Ecto neural progenitor cell (in vitro differentiated cells): ENCODE results near the gene LOXL1.
A peak's percentile ranks its signal among the peaks of the same experiment; 100 is the strongest.
"Not testable (repeated sequence)": the region's sequence is repeated elsewhere in the genome, so short reads cannot be mapped to it uniquely, and the experiment has no call there.

Source experiments
- DNase-seq: peaks from one replicate; pipeline ENCODE4 v3.0.0-alpha.2; 2018; ENCODE audit warnings: low spot score

Gene LOXL1

DNA sequence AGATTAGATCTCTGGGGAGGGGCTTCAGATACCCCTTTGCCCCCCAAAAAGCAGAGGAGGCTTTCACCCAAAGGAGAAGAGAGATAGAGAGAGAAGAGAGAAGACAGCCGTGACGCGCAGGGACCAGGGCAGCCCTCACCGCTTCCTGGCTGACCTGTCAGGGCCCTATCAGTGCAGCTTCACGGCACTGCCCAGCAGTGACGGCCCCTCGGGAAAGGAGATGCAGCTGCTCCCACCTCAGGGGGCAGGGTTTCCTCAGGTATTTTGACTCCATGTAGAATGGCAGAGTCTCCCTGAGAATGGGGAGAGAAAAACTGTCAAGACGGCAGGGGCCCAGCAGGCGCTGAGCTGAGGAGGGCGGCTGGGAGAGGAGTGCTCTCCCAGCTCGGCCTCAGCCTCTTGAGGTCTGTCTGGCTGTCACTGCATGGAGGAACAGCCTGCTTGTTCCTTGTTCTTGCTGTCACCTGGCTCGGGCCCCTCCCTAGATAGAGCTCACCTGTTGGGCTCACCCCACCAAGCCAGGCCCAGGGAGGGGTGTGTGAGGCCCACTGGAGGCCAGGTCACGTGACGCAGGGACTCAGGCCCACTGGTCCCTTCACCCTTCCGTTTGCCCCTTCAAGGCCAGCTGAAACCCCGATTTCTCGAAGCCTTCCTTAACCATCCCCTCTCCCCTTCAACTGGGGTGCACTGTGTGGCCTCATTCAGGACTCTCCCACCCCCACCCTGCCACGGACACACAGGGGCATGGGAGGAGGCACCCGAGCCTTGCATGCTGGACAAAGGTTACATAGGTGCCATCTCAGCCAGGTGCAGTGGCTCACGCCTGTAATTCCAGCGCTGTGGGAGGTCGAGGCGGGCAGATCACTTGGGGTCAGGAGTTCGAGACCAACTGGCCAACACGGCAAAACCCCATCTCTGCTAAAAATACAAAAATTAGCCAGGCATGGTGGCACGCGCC is 28.2 kb downstream of the LOXL1 start:
- DNase-seq = no peak

DNA sequence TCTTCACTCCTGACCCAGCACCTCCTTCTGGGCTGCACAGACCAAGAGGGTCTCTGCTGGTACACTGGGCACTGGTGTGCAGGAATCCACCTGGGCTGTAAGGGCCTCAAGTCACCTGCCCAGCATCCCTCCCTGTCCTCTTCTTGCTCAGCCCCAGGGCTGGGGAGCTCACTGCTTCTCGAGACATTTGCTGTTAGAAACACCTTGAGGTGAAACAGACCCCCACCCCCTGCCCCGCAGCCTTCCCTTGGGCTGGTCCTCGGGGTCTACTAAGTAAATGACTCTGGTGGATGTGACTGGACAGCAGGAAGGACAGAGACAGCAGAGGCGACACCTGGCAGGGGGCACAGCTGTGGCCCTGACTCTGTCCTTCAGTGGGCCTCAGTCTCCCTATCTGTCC is 29.1 kb downstream of the LOXL1 start:
- no peak for DNase-seq

DNA sequence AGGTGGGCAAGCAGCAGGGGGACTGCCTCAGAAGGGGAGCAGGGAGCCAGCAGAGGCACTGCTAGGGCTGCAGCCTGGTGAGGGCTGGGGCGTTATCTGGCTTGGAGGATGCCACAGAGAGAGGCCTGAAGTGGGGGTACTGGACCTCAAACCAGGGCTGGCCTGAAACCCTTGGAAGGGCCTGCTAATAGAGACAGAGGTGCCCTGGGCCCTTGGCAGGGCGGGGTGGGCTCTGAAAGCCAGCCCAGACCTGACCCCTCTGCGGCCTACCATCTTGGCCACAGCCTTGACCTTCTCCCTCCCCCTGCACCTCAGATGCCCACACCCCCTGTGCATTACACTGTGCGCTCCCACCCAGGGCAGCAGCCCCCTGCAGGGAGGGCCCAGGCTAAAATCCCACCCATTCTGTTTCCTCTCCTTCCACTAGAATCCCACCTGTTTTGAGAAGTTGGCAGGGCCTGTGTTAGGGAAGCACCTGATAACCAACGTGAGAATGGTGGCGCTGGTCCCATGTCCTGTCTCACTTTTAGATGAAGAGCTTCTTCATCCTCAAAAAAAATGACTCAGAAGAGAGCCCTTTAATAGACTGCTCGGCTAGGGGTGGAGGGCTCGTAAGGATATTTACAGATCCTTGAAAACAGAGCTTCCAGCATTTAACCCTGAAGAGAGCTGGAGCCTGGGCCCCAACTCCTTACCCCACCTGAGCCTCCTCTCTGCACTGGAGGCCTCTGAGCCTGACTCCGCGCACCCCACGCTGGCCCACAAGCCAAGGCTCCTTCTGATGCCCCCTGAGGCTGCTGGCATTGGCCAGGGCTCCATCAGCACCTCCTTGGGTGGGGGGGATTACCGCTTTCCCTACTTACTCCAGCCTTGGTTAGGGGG is 29.8 kb downstream of the LOXL1 start:
- DNase-seq = no peak

DNA sequence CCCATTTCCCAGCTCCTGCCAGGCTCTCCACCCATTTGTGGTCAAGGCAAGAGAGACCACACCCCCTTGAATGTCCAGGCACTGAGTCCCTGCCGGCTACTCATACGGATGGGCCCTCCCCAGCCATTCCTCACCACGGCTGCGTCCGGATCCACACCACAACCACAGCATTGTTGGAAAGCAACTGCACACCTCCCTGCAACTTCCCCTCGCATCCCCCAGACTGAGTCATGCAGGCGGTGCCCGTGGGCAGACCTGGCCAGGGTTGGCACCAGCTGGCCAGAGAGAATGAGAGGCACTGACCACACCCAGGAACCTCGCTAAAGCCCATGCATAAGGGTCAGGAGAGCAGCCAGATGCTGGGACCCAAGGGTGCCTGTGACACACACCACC is 30.5 kb downstream of the LOXL1 start:
- DNase-seq = no peak

DNA sequence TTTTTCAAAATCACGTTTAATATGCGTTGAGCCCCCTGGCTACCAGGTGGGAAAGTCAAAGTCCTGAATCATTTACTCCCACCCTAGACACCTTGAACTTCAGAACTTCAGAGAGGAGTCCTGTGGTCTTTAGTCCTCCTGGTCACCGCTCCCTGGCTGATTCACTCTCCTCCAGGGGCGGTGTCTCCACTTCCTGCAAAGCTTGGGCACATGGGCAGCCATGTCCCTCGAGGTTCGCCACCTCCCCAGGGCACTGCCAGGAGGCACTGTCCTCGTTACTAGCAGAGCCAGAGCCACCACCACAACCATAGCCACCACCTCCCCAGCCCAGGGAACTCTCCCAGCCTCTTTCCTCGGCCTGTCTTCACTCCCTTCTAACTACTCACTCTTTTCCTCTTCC is 31.0 kb downstream of the LOXL1 start:
- no peak for DNase-seq

DNA sequence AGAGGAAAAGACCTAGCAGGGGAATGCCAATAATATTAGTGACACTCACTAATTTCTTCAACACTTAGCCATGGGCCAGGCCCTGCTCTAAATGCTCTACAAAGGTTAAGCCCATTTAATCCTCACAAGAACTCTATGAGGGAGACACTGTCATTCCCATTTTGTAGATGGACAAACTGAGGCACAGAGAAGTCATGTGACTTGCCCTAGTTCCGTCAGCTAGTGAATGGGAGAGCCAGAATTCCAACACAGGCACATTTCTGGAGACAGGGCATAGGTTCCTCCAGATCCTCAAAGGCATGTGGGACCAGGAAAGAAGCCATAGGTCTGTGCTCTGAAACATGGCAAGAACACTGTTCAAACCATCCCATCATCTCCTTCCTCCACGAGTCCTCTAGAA is 31.5 kb downstream of the LOXL1 start:
- no peak for DNase-seq

DNA sequence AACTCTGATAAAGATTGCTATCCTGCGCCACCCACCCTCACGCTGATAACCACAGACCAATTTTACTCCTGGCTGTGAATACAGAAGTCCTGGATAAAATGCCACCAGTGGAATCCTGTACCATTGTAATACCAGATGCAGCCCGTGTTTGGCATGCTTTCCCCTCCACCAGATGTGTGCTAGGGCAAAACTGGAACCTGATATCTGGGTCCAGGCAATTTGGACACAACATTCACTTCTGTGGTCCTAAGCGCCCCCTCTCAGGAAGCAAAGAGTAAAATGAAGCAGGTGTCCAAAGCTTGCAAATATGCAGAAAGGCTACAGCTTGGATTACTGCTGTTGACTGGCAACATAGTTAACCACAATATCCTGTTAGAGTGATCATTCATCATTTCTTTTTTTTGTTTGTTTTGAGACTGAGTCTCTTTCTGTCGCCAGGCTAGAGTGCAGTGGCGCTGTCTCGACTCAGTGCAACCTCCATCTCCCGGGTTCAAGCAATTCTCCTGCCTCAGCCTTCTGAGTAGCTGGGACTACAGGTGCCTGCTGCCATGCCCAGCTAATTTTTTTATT is 32.8 kb downstream of the LOXL1 start:
- no peak for DNase-seq

DNA sequence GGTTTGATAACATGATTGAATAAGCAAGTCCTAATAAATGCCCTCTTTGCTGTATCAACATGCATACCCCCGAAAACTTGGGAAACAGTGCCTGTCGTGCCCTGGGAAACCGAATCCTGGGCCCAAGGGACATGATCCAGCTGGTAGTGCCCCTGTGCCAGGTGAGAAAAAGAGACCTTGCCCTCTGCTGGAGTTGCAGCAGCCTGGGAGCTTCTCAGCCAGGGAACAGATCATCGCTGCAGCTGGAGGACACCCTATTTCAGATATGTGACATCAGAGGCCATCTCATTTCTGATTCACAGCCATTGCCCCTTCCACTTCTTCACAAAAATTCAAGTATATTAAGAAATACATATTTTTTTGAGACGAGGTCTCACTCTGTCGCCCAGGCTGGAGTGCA is 33.5 kb downstream of the LOXL1 start:
- no peak for DNase-seq

DNA sequence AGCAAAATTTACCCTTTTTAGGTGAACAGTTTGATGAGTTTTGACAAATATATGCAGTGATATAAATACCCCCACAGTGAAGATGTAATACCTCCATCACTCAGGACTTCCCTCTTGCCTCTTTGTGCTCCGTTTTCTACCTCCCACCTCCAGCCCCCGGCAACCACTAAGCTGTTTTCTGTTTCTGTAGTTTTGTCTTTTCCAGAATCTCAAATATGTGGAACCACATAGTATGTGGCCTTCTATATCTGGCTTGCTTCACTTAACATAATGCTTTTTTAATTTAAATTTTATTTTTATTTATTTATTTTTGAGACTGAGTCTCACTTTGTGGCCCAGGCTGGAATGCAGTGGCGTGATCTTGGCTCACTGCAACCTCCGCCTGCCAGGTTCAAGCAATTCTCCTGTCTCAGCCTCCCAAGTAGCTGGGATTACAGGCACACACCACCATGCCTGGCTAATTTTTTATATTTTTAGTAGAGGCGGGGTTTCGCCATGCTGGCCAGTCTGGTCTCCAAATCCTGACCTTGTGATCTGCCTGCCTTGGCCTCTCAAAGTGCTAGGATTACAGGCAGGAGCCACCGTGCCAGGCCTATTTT is 34.3 kb downstream of the LOXL1 start:
- DNase-seq = not testable (repeated sequence)

DNA sequence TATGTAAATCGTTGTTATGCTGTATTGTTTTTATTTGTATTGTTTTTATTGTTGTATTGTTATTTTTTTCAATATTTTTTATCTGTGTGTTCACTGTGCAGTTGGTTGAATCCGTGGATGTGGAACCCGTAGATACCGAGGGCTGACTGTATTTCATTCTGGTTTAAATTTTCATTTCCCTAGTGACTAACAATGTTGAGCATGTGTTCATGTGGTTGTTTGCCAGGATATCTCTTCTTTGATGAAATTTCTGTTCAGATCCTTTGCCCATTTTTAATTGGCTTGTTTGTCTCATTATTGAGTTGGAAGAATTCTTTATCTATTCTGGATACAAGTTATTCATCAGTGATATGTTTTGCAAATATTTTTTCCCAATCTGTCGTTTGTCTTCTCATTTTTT is 36.2 kb downstream of the LOXL1 start:
- DNase-seq = no peak

DNA sequence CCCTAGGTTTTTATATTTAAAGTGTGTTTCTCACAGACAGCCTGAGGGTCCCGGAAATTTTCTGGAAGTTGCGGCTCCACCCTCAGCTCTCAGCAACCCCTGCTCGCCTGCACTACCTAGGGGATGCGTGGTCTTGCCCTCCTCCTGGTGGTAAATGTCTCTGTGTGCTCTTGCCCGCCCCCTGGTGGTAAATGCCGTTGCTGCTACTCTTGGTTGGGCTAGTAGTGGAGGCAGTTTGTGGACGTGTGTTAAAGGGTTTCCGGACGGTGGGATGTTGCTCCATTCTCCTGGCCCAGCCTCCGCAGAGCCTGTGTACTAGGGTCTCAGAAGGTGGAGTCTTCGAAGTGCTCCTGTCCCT is 38.5 kb downstream of the LOXL1 start:
- peak; percentile 93 for DNase-seq

DNA sequence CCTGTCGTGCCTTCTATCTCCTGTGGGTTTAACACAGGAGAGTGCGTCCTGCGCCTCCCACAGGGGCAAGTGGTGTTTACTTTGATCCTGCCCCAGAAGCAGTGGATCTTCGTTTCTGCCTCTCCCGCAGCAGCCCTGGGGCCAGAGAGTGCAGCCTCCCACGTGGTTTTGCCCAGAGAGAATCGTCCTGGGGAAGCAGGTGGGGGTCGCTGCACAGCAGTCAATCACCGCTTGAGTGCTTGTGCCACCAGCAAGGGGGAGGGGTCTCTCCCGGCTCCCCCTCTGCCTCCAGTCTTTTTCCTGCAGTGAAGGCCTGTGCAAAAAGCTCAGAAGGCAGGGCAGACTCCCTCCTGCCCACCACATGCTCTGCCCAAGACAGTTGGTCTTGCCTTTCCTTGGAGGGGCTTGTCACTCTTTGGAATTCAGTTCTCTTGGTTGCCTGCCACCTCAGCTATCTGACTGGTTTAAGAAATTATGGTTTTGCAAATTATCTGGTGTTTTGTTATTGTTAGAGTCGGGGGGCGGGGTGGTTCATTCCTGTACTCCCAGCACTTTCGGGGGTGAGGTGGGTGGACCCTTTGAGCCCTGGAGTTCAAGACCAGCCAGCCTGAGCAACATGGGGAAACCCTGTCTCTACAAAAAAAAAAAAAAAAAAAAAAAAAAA is 39.0 kb downstream of the LOXL1 start:
- peak; percentile 69 for DNase-seq

DNA sequence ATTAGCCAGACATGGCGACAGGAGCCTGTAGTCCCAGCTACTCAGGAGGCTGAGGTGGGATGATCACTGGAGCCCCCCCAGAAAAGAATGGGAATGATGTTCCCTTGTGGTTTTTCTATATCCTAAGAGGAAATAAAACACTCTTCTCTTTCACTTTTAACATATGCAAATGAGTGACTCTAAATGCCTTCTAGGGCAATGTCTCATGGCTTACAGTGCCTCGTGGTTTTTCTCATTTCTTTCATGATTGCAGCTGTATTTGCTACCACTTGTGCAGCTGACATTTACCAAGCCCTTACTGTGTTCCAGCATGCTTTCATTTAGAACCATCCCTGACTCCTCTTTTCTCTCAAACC is 39.5 kb downstream of the LOXL1 start:
- DNase-seq = no peak

DNA sequence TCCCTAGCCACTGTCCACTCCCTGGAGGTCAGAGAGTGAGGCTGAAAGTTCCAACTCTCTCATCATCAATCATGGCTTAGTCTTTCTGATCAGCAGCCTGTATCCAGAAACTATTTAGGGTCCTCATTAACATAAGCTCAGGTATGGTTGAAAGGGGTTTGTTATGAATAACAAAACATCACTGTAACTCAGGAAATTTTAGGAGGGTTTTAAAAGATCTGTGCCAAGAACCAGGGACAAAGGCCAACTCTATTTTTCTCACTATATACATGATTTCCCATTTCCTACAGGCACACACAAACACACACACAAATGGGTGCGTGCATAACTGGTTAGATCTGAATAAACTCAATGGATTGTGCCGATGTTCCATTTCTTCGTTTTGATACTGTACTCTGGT is 42.2 kb downstream of the LOXL1 start:
- DNase-seq = no peak

DNA sequence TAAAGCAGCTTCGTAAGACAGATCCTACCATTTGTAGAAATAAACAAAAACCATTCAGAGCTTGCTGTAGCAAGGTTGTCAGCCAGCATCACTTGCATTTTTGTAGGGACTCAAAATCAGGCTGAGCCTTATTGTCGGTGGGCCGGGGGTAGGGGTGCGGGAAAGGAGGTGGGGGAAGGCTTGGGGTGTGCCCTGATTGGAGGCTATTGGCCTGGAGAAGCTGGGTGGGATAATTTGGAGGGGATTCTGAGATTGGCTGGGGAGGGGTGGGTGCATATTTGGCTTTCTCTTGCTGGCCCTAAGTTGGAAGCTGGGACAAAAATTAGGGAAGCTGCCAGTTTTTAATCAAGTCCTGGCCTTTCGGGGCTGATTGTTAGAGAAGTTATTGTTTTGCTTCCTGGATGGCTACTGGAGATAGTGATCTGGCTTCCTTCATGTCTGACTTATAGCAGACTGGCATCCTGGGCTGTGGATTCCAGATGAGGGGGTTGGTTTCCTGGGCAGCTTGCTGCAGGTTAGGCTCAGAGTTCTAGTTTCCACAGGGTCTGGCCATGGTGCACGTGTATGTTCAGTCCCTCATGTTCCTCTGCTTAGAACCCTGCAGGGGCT is 43.0 kb downstream of the LOXL1 start:
- no peak for DNase-seq

DNA sequence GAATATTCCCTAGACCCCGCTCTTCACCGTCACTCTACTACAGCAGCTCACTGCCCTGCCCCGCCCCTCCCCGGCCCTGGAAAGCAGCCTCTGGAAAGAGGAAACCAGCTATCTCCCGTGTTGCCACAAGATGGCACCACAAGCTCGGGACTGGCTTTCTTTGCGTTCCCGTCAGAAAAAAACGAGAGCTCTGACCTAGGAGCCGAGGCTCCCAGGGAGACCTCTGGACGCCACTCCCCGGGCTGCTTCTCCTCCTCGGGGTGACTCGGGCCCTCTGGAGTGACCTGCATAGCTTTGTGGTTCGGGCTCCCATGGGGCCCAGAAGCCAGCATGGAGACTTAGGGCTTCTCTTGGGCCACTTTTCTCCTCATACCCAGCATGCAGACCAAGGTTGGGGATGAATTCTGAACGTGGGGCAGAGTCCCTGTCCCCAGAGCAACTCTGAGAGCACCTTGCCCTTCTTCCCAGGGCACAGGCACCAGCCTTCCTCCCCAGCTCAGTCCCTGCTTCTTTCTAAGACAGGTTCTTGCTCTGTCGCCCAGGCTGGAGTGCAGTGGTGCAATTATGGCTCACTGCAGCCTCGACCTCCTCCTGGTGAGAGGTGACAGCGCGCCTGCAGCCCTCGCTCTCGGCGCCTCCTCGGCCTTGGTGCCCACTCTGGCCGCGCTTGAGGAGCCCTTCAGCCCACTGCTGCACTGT is 46.9 kb downstream of the LOXL1 start:
- peak; percentile 89 for DNase-seq

DNA sequence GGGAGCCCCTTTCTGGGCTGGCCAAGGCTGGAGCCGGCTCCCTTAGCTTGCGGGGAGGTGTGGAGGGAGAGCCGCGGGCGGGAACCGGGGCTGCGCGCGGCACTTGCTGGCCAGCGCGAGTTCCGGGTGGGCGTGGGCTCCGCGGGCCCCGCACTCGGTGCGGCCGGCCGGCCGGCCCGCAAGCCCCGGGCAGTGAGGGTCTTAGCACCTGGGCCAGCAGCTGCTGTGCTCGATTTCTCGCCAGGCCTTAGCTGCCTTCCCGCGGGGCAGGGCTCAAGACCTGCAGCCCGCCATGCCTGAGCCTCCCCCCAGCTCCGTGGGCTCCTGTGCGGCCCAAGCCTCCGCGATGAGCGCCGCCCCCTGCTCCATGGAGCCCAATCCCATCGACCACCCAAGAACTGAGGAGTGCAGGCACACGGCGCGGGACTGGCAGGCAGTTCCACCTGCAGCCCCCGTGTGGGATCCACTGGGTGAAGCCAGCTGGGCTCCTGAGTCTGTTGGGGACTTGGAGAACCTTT is 47.5 kb downstream of the LOXL1 start:
- not testable (repeated sequence) for DNase-seq

DNA sequence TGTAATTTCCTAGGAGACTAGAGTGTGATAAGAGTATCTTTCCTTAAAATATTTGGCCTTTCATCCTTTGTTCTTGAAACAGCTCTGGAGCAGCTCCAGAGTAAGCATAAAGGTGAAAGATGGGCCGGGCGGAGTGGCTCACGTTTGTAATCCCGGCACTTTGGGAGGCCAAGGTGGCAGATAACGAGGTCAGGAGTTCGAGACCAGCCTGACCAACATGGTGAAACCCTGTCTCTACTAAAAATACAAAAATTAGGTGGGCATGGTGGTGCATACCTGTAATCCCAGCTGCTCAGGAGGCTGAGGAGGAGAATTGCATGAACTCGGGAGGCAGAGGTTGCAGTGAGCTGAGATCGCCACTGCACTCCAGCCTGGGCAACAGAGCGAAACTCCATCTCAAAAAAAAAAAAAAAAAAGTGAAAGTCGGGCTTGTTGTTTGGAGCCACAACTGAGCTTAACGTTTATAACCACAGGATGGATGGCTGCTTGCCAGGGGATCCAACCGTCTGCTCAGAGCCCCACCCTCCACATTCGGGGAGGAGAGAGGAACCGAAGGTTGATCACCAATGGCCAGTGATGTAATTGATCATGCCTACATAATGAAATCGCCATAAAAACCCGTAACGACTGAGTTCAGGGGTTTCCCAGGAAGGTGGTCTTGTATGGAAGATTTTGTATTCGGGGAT is 49.3 kb downstream of the LOXL1 start:
- DNase-seq = peak; percentile 26

DNA sequence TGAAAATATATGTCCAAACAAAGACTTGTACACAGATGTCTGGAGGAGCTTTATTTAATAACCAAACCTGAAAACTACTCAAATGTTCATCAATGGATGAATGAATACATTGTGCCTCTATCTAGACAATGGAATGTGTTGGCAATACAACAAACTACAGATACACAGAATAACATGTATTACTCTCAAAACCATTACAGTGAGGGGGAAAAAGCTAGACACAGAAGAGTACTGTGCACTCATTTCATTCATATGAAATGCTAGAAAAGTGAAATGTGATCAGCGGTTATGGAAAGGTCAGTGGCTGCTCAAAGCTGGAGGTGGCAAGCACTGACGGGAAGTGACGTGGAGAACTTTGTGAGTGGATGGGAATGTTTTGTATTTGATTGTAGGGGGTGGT is 52.6 kb downstream of the LOXL1 start:
- no peak for DNase-seq

DNA sequence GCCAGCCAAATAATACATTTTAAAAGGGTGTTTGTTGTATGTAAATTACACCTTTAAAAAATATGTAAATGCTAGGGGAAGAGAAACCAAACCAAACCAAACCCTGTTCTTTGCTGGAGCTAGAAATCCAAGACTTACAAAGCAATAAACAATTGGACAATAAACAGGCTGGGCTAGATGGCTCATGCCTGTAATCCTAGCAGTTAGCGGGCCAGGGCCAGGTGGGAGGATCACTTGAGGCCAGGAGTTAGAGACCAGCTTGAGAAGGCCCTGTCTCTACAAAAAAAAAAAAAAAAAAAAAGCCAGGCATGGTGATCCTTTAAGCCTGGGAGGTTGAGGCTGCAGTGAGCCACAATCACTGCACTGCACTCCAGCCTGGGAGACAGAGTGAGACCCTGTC is 53.4 kb downstream of the LOXL1 start:
- DNase-seq = no peak
